HepG2 (cell line): Measurements from ENCODE around the gene KRT84.

Experiments
- EZH2 ChIP-seq: conservative IDR thresholded peaks from 2 replicates; pipeline ENCODE4 v1.6.1; 2012; ENCODE audit warnings: mild to moderate bottlenecking, low read depth, low read length, moderate library complexity
- FIP1L1 ChIP-seq: fragments of 200-400 bp; formaldehyde crosslinking; IDR thresholded peaks from 2 replicates; pipeline ENCODE4 v1.6.1; 2018; ENCODE audit warnings: low read depth, mild to moderate bottlenecking, low read length, moderate library complexity, borderline replicate concordance; ENCODE audit not compliant: insufficient read depth
- HMG20A ChIP-seq: IDR thresholded peaks from 2 replicates; pipeline ENCODE4 v1.6.1; 2016; ENCODE audit warnings: borderline replicate concordance
- ISX ChIP-seq: sonication (generic); formaldehyde crosslinking; conservative IDR thresholded peaks from 2 replicates; pipeline ENCODE4 v1.5.0; 2020; ENCODE audit warnings: missing genetic modification reagents
- NR2F2 ChIP-seq: IDR thresholded peaks from 2 replicates; pipeline ENCODE4 v1.6.1; 2012; ENCODE audit warnings: low read depth, inconsistent platforms, borderline replicate concordance
- RELA ChIP-seq: sonication (generic); formaldehyde crosslinking; IDR thresholded peaks from 2 replicates; pipeline ENCODE4 v1.4.0; 2020; ENCODE audit warnings: missing genetic modification reagents
- RFX1 ChIP-seq: fragments of 450-650 bp; IDR thresholded peaks from 2 replicates; pipeline ENCODE4 v1.6.1; 2017
- SALL2 ChIP-seq: sonication (generic); formaldehyde crosslinking; IDR thresholded peaks from 2 replicates; pipeline ENCODE4 v1.8.1; 2023; ENCODE audit warnings: mild to moderate bottlenecking, missing genetic modification reagents, inconsistent platforms
- ZBTB7B ChIP-seq: sonication (generic); formaldehyde crosslinking; IDR thresholded peaks from 2 replicates; pipeline ENCODE4 v1.4.0; 2020; ENCODE audit warnings: missing genetic modification reagents
- ZNF282 ChIP-seq: fragments of 450-650 bp; IDR thresholded peaks from 2 replicates; pipeline ENCODE4 v1.6.1; 2018; ENCODE audit not compliant: partially characterized antibody
- ZNF451 ChIP-seq: sonication (generic); formaldehyde crosslinking; IDR thresholded peaks from 2 replicates; pipeline ENCODE4 v1.5.0; 2020; ENCODE audit warnings: mild to moderate bottlenecking, missing genetic modification reagents
- TF ChIP-seq, protein P1 (sequence below): sonication (generic); formaldehyde crosslinking; IDR thresholded peaks from 2 replicates; pipeline ENCODE4 v1.5.0; 2020; ENCODE audit warnings: mild to moderate bottlenecking, missing genetic modification reagents, moderate library complexity
- TF ChIP-seq, protein P2 (sequence below): sonication (generic); formaldehyde crosslinking; IDR thresholded peaks from 2 replicates; pipeline ENCODE4 v1.8.1; 2022; ENCODE audit warnings: low read depth, mild to moderate bottlenecking, missing genetic modification reagents

- no peak for TF ChIP-seq ISX (CRISPR knock-in tag)
- TF ChIP-seq, protein P1, sequence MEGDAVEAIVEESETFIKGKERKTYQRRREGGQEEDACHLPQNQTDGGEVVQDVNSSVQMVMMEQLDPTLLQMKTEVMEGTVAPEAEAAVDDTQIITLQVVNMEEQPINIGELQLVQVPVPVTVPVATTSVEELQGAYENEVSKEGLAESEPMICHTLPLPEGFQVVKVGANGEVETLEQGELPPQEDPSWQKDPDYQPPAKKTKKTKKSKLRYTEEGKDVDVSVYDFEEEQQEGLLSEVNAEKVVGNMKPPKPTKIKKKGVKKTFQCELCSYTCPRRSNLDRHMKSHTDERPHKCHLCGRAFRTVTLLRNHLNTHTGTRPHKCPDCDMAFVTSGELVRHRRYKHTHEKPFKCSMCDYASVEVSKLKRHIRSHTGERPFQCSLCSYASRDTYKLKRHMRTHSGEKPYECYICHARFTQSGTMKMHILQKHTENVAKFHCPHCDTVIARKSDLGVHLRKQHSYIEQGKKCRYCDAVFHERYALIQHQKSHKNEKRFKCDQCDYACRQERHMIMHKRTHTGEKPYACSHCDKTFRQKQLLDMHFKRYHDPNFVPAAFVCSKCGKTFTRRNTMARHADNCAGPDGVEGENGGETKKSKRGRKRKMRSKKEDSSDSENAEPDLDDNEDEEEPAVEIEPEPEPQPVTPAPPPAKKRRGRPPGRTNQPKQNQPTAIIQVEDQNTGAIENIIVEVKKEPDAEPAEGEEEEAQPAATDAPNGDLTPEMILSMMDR: no peak
- no peak for TF ChIP-seq FIP1L1
- TF ChIP-seq EZH2: no peak
- no peak for TF ChIP-seq SALL2
- TF ChIP-seq ZBTB7B (CRISPR knock-in tag): no peak
- TF ChIP-seq, protein P2, sequence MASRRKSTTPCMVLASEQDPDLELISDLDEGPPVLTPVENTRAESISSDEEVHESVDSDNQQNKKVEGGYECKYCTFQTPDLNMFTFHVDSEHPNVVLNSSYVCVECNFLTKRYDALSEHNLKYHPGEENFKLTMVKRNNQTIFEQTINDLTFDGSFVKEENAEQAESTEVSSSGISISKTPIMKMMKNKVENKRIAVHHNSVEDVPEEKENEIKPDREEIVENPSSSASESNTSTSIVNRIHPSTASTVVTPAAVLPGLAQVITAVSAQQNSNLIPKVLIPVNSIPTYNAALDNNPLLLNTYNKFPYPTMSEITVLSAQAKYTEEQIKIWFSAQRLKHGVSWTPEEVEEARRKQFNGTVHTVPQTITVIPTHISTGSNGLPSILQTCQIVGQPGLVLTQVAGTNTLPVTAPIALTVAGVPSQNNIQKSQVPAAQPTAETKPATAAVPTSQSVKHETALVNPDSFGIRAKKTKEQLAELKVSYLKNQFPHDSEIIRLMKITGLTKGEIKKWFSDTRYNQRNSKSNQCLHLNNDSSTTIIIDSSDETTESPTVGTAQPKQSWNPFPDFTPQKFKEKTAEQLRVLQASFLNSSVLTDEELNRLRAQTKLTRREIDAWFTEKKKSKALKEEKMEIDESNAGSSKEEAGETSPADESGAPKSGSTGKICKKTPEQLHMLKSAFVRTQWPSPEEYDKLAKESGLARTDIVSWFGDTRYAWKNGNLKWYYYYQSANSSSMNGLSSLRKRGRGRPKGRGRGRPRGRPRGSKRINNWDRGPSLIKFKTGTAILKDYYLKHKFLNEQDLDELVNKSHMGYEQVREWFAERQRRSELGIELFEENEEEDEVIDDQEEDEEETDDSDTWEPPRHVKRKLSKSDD (CRISPR knock-in tag): no peak
- TF ChIP-seq HMG20A: no peak
- TF ChIP-seq RELA (CRISPR knock-in tag): no peak
- no peak for TF ChIP-seq NR2F2
- no peak for TF ChIP-seq ZNF282
- no peak for TF ChIP-seq ZNF451 (CRISPR knock-in tag)
- no peak for TF ChIP-seq RFX1
Measured at GRCh38 chr12:52364061-52364460, 21.4 kb downstream of the KRT84 start.
